Liver (tissue), 9 donors: ENCODE results near the gene ZNF678. TPM values are rescaled to one million over a fixed set of nuclear protein-coding genes. Genes with fewer than 3 reads are reported as not detected.

Experiments used
- DNase-seq: peaks from one replicate; pipeline ENCODE4 v3.0.0-alpha.2; 2017; ENCODE audit warnings: low spot score
- H3K27ac ChIP-seq, 2 donors: one replicate each; pipeline ENCODE4 v1.7.0; 2013; ENCODE audit warnings: inconsistent platforms in 2 of 2, low read length in 2 of 2, control low read depth in 1 of 2, low read depth in 1 of 2, mild to moderate bottlenecking in 1 of 2
- H3K27me3 ChIP-seq, 4 donors: one replicate each; pipeline versions ENCODE4 v1.6.1 to v1.7.0; 2013; ENCODE audit warnings: low read length in 3 of 4, inconsistent platforms in 1 of 4, mild to moderate bottlenecking in 1 of 4, moderate library complexity in 1 of 4; ENCODE audit not compliant: control insufficient read depth in 4 of 4, insufficient read depth in 4 of 4
- H3K36me3 ChIP-seq, 4 donors: one replicate each; pipeline versions ENCODE4 v1.6.1 to v1.7.0; 2013; ENCODE audit warnings: low read length in 3 of 4, mild to moderate bottlenecking in 3 of 4, low read depth in 1 of 4, moderate library complexity in 1 of 4; ENCODE audit not compliant: control insufficient read depth in 4 of 4, insufficient read depth in 3 of 4
- H3K4me1 ChIP-seq, 4 donors: one replicate each; pipeline versions ENCODE4 v1.6.1 to v1.7.0; 2013; ENCODE audit warnings: low read length in 3 of 4, mild to moderate bottlenecking in 3 of 4, moderate library complexity in 1 of 4; ENCODE audit not compliant: control insufficient read depth in 4 of 4, insufficient read depth in 4 of 4
- H3K4me3 ChIP-seq, 3 donors: one replicate each; pipeline versions ENCODE4 v1.6.1 to v1.7.0; 2013; ENCODE audit warnings: low read length in 3 of 3, control low read depth in 1 of 3, low read depth in 1 of 3, mild to moderate bottlenecking in 1 of 3
- H3K9ac ChIP-seq, 2 donors: one replicate each; pipeline ENCODE4 v1.7.0; 2013; ENCODE audit warnings: low read length in 2 of 2, mild to moderate bottlenecking in 2 of 2, moderate library complexity in 2 of 2, control low read depth in 1 of 2, low read depth in 1 of 2
- H3K9me3 ChIP-seq, 4 donors: one replicate each; pipeline versions ENCODE4 v1.6.1 to v1.7.0; 2013; ENCODE audit warnings: low read length in 3 of 4; ENCODE audit not compliant: control insufficient read depth in 4 of 4
- ATF3 ChIP-seq: IDR thresholded peaks from 2 replicates; pipeline ENCODE4 v1.6.1; 2016; ENCODE audit warnings: antibody characterized with exemption
- CTCF ChIP-seq: fragments of 150-350 bp; IDR thresholded peaks from 2 replicates; pipeline ENCODE4 v1.5.1; 2017; ENCODE audit warnings: improper control_type of control experiment, low read depth, low read length; ENCODE audit not compliant: missing input control
- EGR1 ChIP-seq, 2 donors: IDR thresholded peaks; 2 replicates each; pipeline ENCODE4 v1.6.1; 2016 to 2018; ENCODE audit warnings: antibody characterized with exemption in 2 of 2, low read depth in 2 of 2
- FOXA1 ChIP-seq: IDR thresholded peaks from 2 replicates; pipeline ENCODE4 v1.6.1; 2016; ENCODE audit warnings: antibody characterized with exemption
- FOXA2 ChIP-seq: IDR thresholded peaks from 2 replicates; pipeline ENCODE4 v1.6.1; 2016; ENCODE audit warnings: antibody characterized with exemption
- GABPA ChIP-seq, 2 donors: IDR thresholded peaks in 1 of 2; conservative IDR thresholded peaks in 1 of 2; 2 replicates each; pipeline ENCODE4 v1.6.1; 2016; ENCODE audit warnings: antibody characterized with exemption in 2 of 2, mild to moderate bottlenecking in 1 of 2, moderate library complexity in 1 of 2
- HNF4A ChIP-seq, 2 donors: conservative IDR thresholded peaks; 2 replicates each; pipeline ENCODE4 v1.6.1; 2016; ENCODE audit warnings: antibody characterized with exemption in 2 of 2, mild to moderate bottlenecking in 2 of 2
- HNF4G ChIP-seq: IDR thresholded peaks from 2 replicates; pipeline ENCODE4 v1.6.1; 2016; ENCODE audit warnings: antibody characterized with exemption
- JUND ChIP-seq, 2 donors: IDR thresholded peaks; 2 replicates each; pipeline ENCODE4 v1.6.1; 2016; ENCODE audit warnings: antibody characterized with exemption in 2 of 2
- MAX ChIP-seq: IDR thresholded peaks from 2 replicates; pipeline ENCODE4 v1.6.1; 2016; ENCODE audit warnings: antibody characterized with exemption
- NR2F2 ChIP-seq: IDR thresholded peaks from 2 replicates; pipeline ENCODE4 v1.6.1; 2016; ENCODE audit warnings: antibody characterized with exemption
- RAD21 ChIP-seq, 2 donors: IDR thresholded peaks; 2 replicates each; pipeline ENCODE4 v1.6.1; 2016; ENCODE audit warnings: antibody characterized with exemption in 2 of 2, mild to moderate bottlenecking in 2 of 2
- REST ChIP-seq: IDR thresholded peaks from 2 replicates; pipeline ENCODE4 v1.6.1; 2016; ENCODE audit warnings: antibody characterized with exemption, mild to moderate bottlenecking
- RXRA ChIP-seq, 2 donors: IDR thresholded peaks; 2 replicates each; pipeline ENCODE4 v1.6.1; 2017 to 2018; ENCODE audit warnings: antibody characterized with exemption in 2 of 2, mild to moderate bottlenecking in 1 of 2
- SP1 ChIP-seq: IDR thresholded peaks from 2 replicates; pipeline ENCODE4 v1.6.1; 2018; ENCODE audit warnings: antibody characterized with exemption, mild to moderate bottlenecking
- TAF1 ChIP-seq: conservative IDR thresholded peaks from 2 replicates; pipeline ENCODE4 v1.6.1; 2016; ENCODE audit warnings: antibody characterized with exemption, mild to moderate bottlenecking
- YY1 ChIP-seq: IDR thresholded peaks from 2 replicates; pipeline ENCODE4 v1.6.1; 2016; ENCODE audit warnings: antibody characterized with exemption, mild to moderate bottlenecking
- ZBTB33 ChIP-seq: IDR thresholded peaks from 2 replicates; pipeline ENCODE4 v1.6.1; 2016; ENCODE audit warnings: antibody characterized with exemption
- WGBS: extraction: QIAGEN DNeasy Blood & Tissue Kit; methylation state at CpG from one replicate; pipeline ENCODE4 v1.1.7; 2013; 5-methylcytosine and 5-hydroxymethylcytosine counted together
- polyA plus RNA-seq, 2 donors: library from polyadenylated mRNA; stranded (reverse) in 1 of 2; unstranded in 1 of 2; fragments of 200-250 nt in 1 of 2; fragments of >200 nt in 1 of 2; fragmentation: Nextera tagmentation in 1 of 2; extraction: Ambion mirVana in 1 of 2; gene quantifications; one replicate each; pipeline versions ENCODE4 v1.2.1 to v1.2.3, GENCODE V29; 2013 to 2015
- total RNA-seq, 2 donors: library from RNA; depleted of rRNA; stranded (reverse); fragments of >200 nt; gene quantifications; one replicate each; pipeline ENCODE4 v1.2.3, GENCODE V29; 2014
- donor health status: healthy.
- donor health status: healthy.
- donor health status: healthy.
- donor health status: healthy.
- donor health status: healthy.

Gene ZNF678
- total and polyA plus RNA-seq, 4 donors = 0.76 to 16.6 (median 4.2) TPM

GRCh38 chr1:227562933-227563323, 428 bp upstream of the ZNF678 start:
- WGBS = 96% methylated on average over 10 of the region's 10 CpGs
- H3K27ac ChIP-seq = no peak overlapping the region
- TF ChIP-seq REST (no peak), HNF4A (conservative IDR thresholded peaks at IDR 0.05) (no peak), RXRA (IDR thresholded peaks at IDR 0.05) (no peak), TAF1 (no peak), RAD21 (IDR thresholded peaks at IDR 0.05) (no peak), SP1 (no peak), YY1 (no peak), NR2F2 (no peak)

GRCh38 chr1:227567256-227567655, 3.9 kb downstream of the ZNF678 start:
- peaks cover 0 to 3% (median under 1%) of the 10 kb centered on the region in 4 donors for H3K9me3 ChIP-seq
- H3K27me3 ChIP-seq = no peaks in the 10 kb centered on the region
- no peaks in the 10 kb centered on the region for H3K36me3 ChIP-seq
- H3K27ac ChIP-seq = no peak overlapping the region
- 89% methylated on average over 4 of the region's 4 CpGs for WGBS
- TF ChIP-seq HNF4G (no peak), REST (no peak), JUND (IDR thresholded peaks at IDR 0.05) (no peak), GABPA (IDR thresholded peaks at IDR 0.05 in 1 of 2, conservative IDR thresholded peaks at IDR 0.05 in 1 of 2) (no peak), FOXA1 (no peak), RAD21 (IDR thresholded peaks at IDR 0.05) (no peak), RXRA (IDR thresholded peaks at IDR 0.05) (no peak), EGR1 (IDR thresholded peaks at IDR 0.05; ENCODE audit: low read depth in 2 of 2) (no peak), YY1 (no peak), ATF3 (no peak), MAX (no peak), CTCF (no peak), TAF1 (no peak), NR2F2 (no peak), ZBTB33 (no peak), SP1 (no peak), HNF4A (conservative IDR thresholded peaks at IDR 0.05) (no peak), FOXA2 (no peak)
- H3K4me3 ChIP-seq = no peak overlapping the region
- H3K4me1 ChIP-seq = peaks cover 0 to 5% (median under 1%) of the 10 kb centered on the region in 4 donors
- H3K9ac ChIP-seq = no peak overlapping the region
- DNase-seq = no peak

More at GRCh38 chr1:227562933-227563323, 428 bp upstream of the ZNF678 start:
- Histone ChIP-seq H3K9ac (no peak overlapping the region), H3K4me3 (peak overlapping the region in 1 of 3 donors; percentile 37), H3K4me1 (peaks cover 0 to 5% (median under 1%) of the 10 kb centered on the region in 4 donors), H3K36me3 (peaks cover 0 to 2% (median 0%) of the 10 kb centered on the region in 4 donors), H3K9me3 (peaks cover 9 to 36% (median 16%) of the 10 kb centered on the region in 4 donors), H3K27me3 (peaks cover 0 to 10% (median 2%) of the 10 kb centered on the region in 4 donors)
- no peak for DNase-seq
